Amniotic stem cell (primary cell): ENCODE measurements around the gene PDZD7.
A peak's percentile ranks its signal among the peaks of the same experiment; 100 is the strongest.

ENCODE experiments used
- DNase-seq: peaks from one replicate; lab custom pipeline; 2025; lab: John Stamatoyannopoulos, UW

The PDZD7 gene

GRCh38 chr10:101061624-101062231, 30.8 kb upstream of the PDZD7 start, which contains the start of gene KAZALD1:
TSS of gene KAZALD1 (plus strand) at chr10:101061989. CDS start at chr10:101062593, 604 bp downstream.
- no peak for DNase-seq

GRCh38 chr10:101060951-101061623, 30.2 kb upstream of the PDZD7 start:
- peak; percentile 82 for DNase-seq

DNA sequence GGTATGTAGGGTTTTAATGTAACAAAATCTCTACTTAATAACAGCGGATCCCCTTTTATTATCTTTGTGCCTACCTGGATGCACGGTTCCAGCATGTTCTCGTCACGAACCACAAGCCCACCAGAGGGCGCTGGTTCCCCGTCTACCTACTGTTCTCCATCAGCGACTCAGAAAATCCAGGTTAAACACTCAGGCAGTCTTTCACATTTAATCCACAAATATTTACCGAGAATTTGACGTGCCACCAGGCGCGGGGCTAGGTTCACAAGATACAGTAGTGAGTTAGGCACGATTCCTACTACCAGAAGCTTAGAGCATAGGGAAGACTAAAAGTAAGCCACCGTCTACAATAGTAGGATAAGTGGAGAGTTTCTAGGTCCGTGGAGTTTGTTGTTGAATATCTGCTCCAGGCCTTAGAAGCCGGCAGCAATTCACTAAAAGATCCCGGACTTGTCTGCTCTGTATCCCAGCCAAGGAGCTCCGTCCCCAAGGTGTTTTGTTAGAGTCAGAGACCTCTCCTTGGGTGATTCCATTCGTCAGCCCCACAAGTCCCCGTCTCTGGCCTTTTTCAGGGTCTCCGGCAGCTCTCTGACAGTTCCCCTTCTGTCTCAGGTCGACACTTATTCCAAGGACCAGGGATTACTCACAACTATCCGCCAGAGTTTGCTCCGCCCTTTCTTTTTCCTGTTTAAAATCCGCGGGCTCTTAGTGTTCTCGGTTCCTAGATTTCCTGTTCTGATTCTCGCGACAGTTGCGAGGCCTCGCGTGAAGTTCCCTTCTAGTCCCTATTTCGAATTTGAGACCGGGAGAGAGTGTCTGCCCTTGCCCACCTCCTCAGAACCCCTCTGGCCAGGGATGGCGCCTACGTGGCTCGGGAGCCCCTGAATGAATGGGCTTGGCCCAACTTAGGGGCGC, 29.4 kb upstream of the PDZD7 start:
- DNase-seq = peak; percentile 90

- DNase-seq = no peak
Measured at GRCh38 chr10:101056365-101057151, 25.6 kb upstream of the PDZD7 start.

DNA sequence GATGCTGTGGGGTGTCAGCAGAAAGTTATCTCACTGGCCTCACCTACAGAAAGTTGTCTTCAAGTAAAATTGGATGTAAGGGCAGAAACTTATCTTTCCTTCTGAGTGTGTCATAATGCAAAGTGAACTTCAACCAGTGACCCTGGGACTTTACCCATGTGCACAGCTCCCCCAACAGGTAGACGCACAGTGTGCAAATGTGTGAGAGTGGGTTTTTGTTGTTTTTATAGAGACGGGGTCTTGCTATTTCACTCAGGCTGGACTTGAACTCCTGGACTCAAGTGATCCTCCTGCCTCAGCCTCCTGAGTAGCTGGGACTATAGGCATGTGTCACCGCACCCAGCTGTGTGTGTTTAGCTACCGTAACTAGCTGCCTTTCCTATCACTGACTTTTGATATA, 24.5 kb upstream of the PDZD7 start:
- DNase-seq = no peak

GRCh38 chr10:101054876-101055275, 23.9 kb upstream of the PDZD7 start:
- no peak for DNase-seq

GRCh38 chr10:101054351-101054750, 23.4 kb upstream of the PDZD7 start:
- DNase-seq = no peak

GRCh38 chr10:101053516-101053915, 22.6 kb upstream of the PDZD7 start:
- peak; percentile 40 for DNase-seq

DNA sequence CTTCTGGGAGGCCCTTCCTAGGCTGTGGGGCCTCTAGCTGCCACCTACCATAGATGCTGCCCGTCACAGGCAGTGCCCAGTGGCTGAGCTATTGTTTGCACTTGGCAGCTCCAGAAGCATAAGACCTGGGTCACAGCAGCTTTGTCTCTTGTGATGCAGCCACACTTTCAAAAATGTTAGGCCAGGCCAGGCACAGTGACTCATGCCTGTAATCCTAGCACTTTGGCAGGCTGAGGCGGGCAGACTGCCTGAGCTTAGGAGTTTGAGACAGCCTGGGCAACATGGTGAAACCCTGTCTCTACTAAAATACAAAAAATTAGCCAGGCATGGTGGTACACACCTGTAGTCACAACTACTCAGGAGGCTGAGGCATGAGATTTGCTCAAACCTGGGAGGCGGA, 21.4 kb upstream of the PDZD7 start:
- peak; percentile 42 for DNase-seq

DNA sequence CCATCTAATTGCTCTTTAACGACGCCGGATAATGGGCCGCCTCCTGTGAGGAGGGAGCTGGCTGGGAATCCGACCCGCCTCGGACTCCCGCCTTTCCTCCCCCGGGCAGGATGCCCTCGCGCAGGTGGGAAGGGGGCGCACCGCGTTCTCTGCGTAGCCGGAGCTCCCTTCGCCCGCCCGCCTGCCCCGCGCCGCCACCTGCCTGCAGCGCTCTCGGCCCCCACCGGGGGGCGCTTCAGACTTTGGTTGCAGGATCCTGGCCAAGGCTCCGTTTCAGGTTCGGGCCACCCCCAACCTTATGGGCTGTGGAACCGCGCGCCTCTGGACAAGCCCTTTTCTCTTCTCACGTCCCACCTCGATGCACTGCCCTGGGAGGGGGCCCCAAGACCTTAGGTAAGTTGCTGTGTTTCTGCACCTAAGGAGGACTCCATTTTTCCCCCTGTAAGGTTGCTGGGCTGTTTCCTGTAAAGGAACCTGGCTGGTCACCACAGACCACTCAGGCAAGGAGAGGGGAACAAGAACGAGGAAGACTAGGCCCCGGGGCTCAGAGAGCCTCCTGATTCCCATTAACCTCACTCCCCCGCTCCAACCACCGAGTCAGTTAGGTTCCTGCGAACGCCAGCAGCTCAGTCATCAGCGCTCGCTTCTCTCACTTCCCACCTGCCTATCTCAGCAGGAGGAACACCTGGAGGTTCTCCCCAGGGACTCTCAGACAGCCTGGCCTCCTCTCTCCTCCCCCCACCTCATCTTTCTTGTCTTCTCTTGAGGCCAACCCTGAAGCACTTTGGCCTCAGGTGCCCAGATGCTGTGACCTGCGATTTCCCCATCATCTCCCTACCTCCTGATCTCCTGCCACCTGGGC, 19.5 kb upstream of the PDZD7 start:
- peak; percentile 50 for DNase-seq

DNA sequence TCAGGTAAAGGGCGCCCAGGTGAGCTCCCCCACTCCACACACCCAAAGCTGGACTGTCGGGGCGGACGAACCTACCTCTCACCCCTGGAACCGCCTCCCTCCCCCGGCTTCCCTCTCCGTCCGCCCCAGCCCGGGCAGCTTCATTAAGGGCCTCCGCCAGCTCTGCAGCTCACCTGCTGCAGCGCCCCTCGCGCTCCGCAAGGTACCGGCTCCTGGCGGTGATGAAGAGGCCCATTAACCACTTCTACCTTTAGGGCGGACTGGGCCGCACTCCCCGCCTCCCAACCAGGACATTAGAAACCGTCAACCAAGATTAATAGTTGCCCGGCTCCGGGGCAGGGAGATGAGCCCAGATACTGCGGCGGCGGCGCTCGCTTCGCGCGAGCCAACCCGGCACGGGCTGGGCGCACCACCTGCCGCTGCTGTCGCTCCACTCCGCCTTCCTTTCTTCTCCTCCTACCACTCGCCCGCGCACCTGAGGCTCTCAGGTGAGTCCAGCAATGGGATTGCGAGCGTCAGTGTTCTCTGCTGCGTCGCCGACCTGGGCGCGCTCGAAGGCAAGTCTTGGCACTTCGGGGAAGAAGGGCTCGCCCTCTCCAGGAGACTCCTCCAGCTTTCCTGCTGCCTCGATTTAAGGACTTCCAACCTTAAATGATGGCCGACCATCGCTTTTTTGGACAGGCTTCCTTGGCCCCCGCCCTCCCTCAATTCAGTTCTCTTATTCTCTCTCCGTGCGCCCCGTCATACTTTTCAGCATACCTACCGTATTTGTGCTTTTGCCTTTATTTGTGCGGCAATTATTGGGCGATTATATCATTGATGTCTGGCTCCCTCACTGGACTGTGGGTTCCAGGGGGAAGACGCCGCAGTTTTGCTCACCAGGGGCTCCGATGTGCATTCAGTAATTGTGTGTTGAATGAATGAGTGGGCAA, 17.3 kb upstream of the PDZD7 start:
- DNase-seq = no peak

DNA sequence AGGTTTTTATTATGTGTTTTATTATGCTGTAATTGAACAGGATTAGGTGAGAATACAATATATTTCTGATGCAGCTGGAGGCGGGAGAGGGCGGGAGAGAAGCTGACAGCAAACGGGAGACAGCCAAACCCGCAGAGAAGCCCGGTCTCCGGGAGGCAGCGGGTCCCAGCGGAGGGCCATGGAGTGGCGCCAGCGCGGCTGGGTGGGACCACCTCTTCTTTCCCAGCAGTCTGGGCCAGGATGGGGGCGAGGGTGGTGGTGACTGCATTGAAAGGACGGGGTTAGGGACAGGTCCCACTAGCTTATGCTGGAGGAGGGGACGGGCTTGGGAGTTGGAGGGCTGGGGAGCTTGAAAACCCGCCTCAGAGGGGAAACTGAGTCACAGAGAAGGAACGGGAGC, 16.3 kb upstream of the PDZD7 start:
- no peak for DNase-seq

- no peak for DNase-seq
Measured at GRCh38 chr10:101046332-101047238, 15.7 kb upstream of the PDZD7 start.

DNA sequence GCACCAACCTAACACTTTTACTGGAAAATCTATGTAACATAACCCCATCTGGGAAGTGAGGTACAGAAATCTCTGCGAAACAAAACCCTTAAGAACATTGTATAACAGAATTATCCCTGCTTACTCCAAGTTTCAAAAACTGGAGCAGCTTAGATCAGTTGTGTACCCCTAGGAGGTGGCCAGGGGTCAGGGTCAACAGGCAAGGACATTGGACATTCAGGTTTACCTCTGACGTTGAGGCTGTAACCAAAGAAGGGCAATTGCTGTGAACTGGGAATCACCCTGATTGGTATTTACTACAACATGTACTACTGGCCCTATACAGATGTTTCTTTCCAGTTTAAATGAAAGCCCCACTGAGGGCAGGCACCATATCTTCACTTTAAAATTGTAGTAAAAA, 13.2 kb upstream of the PDZD7 start:
- no peak for DNase-seq

DNA sequence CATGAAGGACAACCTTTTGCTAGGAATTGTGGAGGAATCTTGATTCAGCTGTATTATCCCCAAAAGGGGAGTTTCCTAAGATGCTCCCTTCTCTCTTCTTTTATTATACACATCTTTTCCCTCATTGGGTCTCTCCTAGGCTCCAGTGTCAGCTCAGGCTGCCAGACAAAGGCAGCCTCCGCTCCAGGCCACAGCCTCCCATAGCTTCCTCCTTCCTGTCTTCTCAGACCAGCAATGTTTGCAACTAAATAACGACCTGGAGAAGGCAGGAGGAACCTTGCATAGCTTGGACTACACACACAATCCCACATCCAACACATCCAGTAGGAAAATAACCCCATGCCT, 12.4 kb upstream of the PDZD7 start:
- DNase-seq = no peak

DNA sequence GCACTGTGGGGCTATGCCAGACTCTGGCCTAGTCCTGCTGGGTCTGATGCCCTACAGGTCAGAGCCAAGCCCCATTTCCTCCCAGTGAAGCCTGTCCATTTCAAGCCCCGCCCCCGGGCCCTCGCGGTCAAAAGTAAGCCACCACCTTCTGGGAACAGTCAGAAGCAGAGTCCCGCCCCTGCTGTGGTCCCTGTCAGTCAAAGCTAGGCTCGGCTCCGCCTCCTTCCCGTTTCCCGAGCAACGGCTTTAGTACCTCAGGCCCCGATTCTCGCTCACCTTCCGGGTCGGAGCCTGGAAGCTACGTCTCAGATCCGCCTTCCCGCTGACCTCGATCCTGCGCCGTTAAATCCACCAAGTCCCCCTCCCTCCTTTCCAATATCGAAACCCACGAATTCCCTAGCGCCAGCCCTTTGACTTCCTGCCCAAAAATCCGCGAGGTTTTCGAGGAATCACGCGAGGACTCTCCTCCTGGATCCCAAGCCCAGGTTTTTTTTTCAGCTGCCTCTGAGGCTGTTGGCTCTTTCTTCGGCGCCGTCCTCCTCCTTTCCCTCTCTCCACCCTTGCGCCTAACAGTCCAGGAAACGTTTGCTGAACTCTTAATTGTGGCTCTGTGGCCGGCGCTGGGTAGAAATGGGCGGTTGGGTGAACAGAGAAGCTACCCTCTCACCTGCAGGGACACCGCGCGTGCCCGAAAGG, 11.9 kb upstream of the PDZD7 start:
- DNase-seq = peak; percentile 98

DNA sequence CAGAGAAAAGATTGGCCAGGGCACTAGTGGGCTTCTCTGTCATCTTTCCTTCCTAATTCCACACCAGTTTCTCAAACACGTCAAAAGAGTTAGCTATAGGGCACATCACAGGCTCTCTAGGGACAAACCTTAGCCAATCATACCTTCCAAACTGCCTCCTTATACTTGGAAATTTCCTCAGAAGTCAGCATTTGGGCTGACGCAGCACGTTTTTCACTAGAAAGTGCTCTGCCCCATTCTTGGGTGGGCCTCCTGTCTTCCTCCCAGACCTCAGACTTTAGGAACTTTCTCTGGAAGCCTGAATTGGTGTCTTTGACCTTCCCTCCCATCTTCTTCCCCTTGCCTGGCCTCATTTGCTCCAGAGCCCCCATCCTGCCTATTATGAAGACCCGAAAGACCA, 11.2 kb upstream of the PDZD7 start:
- DNase-seq = no peak

- peak; percentile 60 for DNase-seq
Measured at GRCh38 chr10:101041252-101041761, 10.4 kb upstream of the PDZD7 start.
